Ishikawa (cell line): Measurements from ENCODE around the gene ZNF358.

ENCODE experiments used
- CREB1 ChIP-seq: IDR thresholded peaks from 2 replicates; pipeline ENCODE4 v1.6.1; 2012; ENCODE audit warnings: low read depth
- EP300 ChIP-seq: IDR thresholded peaks from 2 replicates; pipeline ENCODE4 v1.6.1; 2012; ENCODE audit warnings: borderline replicate concordance
- NFIC ChIP-seq: IDR thresholded peaks from 2 replicates; pipeline ENCODE4 v1.6.1; 2012
- TF ChIP-seq, protein P1 (sequence below): IDR thresholded peaks from 2 replicates; pipeline ENCODE4 v1.6.1; 2012
- TF ChIP-seq, protein P2 (sequence below): IDR thresholded peaks from 2 replicates; pipeline ENCODE4 v1.6.1; 2012

DNA sequence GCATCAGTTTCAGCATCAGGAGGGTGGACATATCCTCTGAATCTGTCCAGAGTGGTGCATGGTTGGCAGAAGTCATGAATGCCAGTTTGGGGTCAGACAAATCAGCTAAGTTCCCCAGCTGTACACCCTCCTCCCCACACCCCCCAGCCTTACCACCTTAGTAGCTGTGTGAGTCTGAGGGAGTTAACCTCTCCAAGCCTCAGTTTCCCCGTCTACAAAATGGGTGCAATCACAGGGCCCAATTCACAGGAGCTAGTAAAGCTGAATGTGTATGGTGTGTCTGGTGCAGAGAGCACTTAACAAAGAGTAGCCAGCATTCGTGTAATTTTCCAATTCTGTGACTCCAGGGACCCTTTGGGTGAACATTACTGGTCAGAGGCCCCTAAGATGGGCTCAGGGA is 13.4 kb upstream of the ZNF358 start:
- no peak for TF ChIP-seq EP300
- TF ChIP-seq, protein P1, sequence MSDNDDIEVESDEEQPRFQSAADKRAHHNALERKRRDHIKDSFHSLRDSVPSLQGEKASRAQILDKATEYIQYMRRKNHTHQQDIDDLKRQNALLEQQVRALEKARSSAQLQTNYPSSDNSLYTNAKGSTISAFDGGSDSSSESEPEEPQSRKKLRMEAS: no peak
- no peak for TF ChIP-seq CREB1
- TF ChIP-seq, protein P2, sequence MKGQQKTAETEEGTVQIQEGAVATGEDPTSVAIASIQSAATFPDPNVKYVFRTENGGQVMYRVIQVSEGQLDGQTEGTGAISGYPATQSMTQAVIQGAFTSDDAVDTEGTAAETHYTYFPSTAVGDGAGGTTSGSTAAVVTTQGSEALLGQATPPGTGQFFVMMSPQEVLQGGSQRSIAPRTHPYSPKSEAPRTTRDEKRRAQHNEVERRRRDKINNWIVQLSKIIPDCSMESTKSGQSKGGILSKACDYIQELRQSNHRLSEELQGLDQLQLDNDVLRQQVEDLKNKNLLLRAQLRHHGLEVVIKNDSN: no peak
- no peak for TF ChIP-seq NFIC
